GM21367 (cell line): Measurements from ENCODE around the gene TRPM3.

ENCODE experiments used
- ATAC-seq: cut with Tn5 transposase; IDR thresholded peaks from one replicate; pipeline ENCODE4 v1.9.1; 2021; ENCODE audit not compliant: unreplicated experiment

The TRPM3 gene

GRCh38 chr9:71105192-71105591 is 16.2 kb downstream of the TRPM3 start:
- ATAC-seq, result no peak

DNA sequence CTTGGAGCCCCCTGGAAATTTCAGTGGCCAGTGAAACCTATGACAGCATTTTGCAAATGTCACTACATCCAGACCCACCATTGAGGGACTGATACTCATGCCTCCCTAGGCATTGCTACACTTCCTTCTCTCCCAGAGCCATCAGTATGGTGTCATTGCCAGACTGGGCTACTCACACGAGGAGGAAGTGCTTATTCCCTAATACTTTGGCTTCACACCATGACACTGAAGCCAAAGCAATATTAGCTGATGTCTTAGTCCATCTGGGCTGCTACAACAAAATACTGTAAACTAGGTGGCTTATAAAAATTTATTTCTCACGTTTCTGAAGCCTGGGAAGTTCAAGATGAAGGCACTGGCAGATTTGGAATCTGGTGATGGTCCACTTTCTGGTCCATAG is 22.6 kb downstream of the TRPM3 start:
- no peak for ATAC-seq

DNA sequence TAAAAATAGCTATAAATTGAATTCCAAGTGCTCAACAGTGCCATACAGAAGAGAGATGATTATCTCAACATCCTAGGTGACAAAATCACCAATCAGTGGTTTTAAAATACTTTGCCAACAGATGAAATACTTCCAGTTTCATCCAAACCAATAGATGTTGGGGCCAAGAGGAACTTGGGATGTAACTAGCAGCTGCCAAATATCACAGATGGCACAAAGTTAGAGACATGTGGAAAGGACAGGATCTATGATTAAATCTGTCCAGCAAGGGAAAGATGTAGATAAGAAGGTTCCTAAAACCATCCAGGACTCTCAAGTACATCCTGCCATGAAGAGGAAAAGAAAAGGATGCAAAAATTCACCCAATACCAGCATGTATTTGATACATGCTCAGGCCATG is 23.8 kb downstream of the TRPM3 start:
- no peak for ATAC-seq

DNA sequence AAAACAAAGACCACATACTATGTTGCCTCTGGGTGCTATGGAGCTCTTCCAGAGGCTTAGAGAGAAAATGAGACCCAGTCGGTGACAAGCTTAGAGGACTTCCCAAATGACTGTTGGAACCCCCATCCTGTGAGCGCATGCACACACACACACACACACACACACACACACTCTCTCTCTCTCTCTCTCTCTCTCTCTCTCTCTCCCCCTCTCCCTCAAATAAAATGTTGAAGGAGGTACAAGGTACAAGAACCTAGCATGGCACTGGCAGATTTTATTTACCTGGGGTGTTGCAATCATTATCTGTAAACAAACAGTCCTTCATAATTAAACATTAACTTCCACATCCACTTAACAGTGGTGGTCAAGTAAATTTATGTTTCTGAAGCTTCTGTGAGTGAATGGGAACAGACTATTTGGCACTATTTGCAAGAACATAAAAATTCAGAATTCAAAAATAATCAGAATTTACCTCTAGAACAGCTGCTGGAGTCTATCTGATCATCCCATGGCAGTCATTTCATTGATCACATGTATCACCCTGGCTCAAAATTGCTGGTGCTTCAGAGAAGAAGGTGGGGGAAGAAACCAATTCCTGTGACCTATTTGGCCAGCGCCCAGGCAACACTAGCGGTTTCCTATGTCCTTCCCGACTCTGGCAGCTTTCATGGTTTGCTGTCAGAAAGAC is 24.9 kb downstream of the TRPM3 start:
- ATAC-seq, result no peak

DNA sequence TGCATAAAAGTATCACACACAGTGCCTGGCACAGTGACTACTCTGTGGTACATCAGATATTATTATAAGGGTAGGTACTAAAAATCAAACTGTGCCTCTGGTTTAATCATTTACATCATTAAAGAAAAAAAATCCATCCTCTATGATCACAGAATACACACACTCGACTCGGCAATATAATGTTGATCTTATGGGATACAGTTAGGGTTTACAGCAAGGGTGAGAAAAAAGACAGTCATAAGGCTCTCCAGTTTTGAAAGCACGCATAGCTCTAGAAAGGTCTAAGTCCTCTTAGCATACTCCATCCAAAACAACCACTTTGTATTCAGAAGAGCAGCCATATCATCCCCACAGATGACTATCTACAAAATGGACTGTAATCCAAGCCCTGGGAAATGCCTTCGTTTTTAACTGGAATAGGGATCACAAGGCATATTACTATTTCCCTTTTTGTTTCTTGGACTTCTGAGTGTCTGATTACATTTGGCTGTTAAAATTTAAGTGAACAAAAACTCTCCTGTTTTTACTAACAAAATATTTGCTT is 26.6 kb downstream of the TRPM3 start:
- ATAC-seq, result no peak

- no peak for ATAC-seq
Measured at GRCh38 chr9:71090896-71091295, 30.5 kb downstream of the TRPM3 start.

GRCh38 chr9:71079451-71079850 is 42.0 kb downstream of the TRPM3 start:
- ATAC-seq, result no peak

GRCh38 chr9:71076096-71076495 is 45.3 kb downstream of the TRPM3 start:
- no peak for ATAC-seq

- no peak for ATAC-seq
Measured at GRCh38 chr9:71073494-71073893, 47.9 kb downstream of the TRPM3 start.

GRCh38 chr9:71072587-71072986 is 48.8 kb downstream of the TRPM3 start:
- ATAC-seq, result no peak

DNA sequence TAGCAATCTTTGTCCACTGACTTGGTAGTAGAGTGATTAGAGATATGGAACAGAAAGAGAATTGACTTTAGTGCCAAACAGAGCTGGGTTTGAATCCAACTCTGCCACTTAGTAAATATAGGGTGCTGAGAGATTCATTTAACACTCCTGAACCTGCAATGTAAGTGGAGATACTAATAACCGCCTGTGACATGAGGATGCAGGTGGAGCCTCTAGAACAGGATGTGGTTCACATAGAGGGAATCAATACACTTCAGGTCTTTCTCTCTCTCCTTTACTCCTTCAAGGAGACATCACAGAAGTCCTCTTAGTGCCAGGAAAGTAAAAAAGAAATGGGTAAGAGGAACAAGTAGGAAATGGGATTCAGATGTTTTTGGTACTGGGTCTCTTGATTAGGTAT is 49.8 kb downstream of the TRPM3 start:
- ATAC-seq, result no peak

- no peak for ATAC-seq
Measured at GRCh38 chr9:71058660-71059059, 62.8 kb downstream of the TRPM3 start.

- ATAC-seq, result no peak
Measured at GRCh38 chr9:71052287-71052686, 69.1 kb downstream of the TRPM3 start.

DNA sequence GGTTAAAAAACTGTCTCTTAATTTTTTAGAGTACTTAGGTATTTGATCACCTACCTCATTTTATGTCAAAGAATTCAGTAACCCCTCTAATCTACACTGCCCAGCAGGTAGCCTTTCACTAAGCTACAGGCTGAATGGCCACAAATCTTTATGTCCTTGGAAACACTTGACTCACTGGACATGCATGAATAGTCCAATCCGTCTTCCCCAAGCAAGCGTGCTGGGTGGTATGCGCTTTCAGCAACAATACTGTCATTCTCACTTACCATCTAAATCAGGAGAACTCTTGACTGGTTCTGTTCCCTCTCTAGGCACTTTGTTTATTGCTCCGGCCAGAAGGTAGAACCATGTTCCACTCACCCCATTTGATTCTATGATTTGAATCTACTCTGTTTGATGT is 73.1 kb downstream of the TRPM3 start:
- ATAC-seq, result no peak

DNA sequence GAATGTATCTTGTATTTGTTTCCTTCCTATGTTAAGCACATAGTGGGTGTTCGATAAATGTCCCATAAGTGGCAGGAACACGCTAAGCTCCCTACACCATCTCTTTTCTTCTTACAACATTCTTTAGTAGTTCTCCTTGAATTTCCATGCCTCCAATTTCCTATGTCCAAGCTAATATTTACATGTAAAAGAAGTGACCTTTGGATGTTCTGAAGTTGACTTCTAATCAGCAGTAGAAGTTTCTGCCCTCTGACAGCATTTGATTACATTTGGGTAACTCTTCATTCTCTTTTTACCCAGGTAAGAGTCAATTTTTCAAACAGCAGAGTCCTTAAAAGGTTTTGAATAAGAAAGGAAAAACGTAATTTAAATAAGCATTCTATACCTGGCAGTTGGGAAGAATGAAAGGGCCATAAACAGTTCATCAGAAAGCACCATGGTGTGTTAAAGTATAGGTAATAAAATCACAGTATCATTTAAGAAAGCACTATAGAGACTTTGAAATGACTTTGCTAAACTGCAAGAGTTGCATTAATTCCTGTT is 78.9 kb downstream of the TRPM3 start:
- no peak for ATAC-seq

DNA sequence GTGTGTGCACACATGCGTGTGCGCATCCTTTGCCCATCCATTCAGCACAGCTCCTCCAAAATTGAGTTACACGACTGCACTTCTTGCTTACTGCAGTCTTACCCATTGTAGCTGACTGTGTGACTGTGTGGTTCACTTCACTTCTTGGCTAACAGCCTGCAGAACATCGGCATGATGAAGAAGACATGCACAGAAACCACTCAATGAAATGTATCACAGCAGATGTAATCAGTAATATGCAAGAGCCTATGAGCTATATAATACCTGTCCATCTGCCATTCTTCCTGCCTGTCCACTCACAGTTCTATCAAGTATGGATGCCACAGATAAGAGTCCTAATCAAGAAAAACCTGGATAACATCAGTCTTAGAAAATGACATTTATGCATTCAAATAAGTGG is 83.9 kb downstream of the TRPM3 start:
- ATAC-seq, result no peak

- ATAC-seq, result no peak
Measured at GRCh38 chr9:71036501-71036900, 84.9 kb downstream of the TRPM3 start.

DNA sequence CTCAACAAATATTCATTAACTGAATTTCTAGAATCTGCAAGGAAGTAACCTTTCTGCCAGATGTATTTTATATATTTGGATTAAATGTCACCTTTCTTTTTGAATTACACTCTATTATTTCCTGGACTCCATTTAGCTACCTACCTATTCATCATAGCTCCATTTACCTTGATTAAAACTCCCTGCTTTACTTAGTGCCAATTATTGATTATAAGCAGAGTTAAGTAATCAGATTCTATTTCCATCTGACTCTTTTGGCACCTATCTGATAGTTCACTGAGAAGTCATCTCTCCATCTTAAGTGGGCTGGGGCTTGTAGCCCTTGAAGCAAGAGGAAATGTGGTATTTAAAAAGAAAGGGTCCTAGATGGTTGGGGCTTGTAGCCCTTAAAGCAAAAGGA is 88.6 kb downstream of the TRPM3 start:
- no peak for ATAC-seq

GRCh38 chr9:71025728-71026127 is 95.7 kb downstream of the TRPM3 start:
- no peak for ATAC-seq

DNA sequence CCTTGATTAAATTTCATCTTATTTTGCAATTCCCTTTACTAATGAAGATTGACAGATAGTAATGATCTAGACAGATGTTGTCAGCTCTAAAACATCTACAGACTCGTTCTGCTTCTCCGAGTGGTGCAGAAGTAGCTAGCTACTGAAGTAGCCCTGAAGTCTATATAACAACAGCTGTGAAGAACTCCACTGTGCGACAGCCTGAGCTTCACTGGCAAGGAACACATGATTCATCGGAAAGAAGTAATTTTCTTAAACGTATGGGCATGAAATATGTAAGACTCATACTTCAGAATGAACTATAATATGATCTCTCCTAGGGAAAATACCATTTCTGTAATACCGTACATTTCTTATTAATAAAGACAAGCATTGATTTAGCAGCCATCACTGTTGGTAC is 96.2 kb downstream of the TRPM3 start:
- ATAC-seq, result no peak

DNA sequence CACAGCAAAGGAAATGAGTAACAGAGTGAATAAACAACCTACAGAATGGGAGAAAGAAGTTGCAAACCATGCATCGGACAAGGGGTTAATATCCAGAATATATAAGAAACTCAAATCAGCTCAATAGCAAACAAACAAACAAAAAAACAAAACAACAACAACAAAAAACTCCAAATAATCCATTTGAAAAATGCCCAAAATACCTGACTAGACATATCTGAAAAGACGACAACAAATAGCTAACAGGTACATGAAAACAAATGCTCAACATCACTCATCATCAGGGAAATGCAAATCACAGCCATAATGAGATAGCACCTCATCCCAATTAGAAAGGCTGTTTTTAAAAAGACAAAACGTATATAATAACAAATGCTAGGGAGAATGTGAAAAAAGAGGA is 111.2 kb downstream of the TRPM3 start:
- no peak for ATAC-seq

DNA sequence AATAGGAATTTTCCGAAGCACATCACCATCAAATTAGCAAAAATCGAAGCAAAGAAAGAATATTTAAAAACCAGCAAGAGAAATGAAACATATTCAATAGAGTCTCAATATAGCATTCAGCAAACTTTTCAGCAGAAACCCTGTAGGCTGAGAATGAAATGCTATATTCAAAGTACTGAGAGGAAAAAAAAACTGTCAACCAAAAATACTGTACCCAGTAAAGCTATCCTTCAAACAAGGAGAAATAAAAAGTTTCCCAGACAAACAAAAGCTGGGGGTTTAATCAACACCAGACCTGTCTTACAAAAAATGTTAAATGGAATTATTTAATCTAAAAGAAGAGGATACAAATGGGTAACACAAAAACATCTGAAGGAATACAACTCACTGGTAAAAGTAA is 116.0 kb downstream of the TRPM3 start:
- ATAC-seq, result no peak

DNA sequence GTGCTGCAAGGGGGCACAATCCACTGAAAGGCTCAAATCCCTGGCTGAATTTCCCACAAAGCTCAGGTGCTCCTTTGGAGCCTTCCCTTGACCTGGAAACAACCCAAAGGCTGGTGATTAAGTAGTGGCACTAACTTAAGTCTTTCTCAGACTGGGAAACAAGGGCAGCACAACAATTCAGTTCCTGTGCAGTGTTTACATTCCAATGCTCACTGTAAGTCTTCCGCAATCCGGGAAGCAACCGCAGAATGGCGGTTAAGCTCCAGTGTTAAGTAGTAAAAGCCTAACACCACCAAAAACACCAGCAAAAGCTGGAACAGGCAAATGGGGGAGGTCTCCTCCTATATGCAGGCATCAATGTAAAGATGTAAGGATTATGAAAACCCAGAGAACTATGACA is 117.2 kb downstream of the TRPM3 start:
- no peak for ATAC-seq
